ENCODE measurements around the gene STIL. TPM values are rescaled to one million over a fixed set of nuclear protein-coding genes. Genes with fewer than 3 reads are reported as not detected.
A peak's percentile ranks its signal among the peaks of the same experiment; 100 is the strongest.

Gene STIL
- total and polyA plus RNA-seq, 2 donors from 2014 or later: 0.28 to 2.5 TPM

GRCh38 chr1:47334765-47335435 lies 21.0 kb upstream of the STIL start:
- no peaks in the 10 kb centered on the region for H3K36me3 ChIP-seq (ENCODE audit: control insufficient read depth in 2 of 3, insufficient read depth in 3 of 3, low read length in 3 of 3)
- TF ChIP-seq, protein P1, sequence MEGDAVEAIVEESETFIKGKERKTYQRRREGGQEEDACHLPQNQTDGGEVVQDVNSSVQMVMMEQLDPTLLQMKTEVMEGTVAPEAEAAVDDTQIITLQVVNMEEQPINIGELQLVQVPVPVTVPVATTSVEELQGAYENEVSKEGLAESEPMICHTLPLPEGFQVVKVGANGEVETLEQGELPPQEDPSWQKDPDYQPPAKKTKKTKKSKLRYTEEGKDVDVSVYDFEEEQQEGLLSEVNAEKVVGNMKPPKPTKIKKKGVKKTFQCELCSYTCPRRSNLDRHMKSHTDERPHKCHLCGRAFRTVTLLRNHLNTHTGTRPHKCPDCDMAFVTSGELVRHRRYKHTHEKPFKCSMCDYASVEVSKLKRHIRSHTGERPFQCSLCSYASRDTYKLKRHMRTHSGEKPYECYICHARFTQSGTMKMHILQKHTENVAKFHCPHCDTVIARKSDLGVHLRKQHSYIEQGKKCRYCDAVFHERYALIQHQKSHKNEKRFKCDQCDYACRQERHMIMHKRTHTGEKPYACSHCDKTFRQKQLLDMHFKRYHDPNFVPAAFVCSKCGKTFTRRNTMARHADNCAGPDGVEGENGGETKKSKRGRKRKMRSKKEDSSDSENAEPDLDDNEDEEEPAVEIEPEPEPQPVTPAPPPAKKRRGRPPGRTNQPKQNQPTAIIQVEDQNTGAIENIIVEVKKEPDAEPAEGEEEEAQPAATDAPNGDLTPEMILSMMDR (IDR thresholded peaks at IDR 0.05; ENCODE audit: borderline replicate concordance, extremely low read depth, insufficient read depth): no peak
- peak overlapping the region; percentile 97 to 98 for H3K27ac ChIP-seq (ENCODE audit: low read depth in 2 of 2, low read length in 2 of 2)
- DNase-seq (no peak), FAIRE-seq (no peak)
- intact Hi-C loops (cut with DNase I): no loop called here
- H3K9ac ChIP-seq (ENCODE audit: low read length in 3 of 3): peak overlapping the region; percentile 72 to 97 (median 87)
- no peaks in the 10 kb centered on the region for H3K27me3 ChIP-seq (ENCODE audit: control insufficient read depth, insufficient read depth, low read length)
- peaks cover 0 to 14% (median 5%) of the 10 kb centered on the region in 3 donors for H3K4me1 ChIP-seq (ENCODE audit: control insufficient read depth in 2 of 3, insufficient read depth in 2 of 3, low read depth in 1 of 3, low read length in 3 of 3)
- peak overlapping the region; percentile 84 to 90 (median 85) for H3K4me3 ChIP-seq (ENCODE audit: low read length in 3 of 3)
- H3K9me3 ChIP-seq (ENCODE audit: control insufficient read depth in 2 of 3, insufficient read depth in 1 of 3, low read length in 3 of 3): no peaks in the 10 kb centered on the region

DNA sequence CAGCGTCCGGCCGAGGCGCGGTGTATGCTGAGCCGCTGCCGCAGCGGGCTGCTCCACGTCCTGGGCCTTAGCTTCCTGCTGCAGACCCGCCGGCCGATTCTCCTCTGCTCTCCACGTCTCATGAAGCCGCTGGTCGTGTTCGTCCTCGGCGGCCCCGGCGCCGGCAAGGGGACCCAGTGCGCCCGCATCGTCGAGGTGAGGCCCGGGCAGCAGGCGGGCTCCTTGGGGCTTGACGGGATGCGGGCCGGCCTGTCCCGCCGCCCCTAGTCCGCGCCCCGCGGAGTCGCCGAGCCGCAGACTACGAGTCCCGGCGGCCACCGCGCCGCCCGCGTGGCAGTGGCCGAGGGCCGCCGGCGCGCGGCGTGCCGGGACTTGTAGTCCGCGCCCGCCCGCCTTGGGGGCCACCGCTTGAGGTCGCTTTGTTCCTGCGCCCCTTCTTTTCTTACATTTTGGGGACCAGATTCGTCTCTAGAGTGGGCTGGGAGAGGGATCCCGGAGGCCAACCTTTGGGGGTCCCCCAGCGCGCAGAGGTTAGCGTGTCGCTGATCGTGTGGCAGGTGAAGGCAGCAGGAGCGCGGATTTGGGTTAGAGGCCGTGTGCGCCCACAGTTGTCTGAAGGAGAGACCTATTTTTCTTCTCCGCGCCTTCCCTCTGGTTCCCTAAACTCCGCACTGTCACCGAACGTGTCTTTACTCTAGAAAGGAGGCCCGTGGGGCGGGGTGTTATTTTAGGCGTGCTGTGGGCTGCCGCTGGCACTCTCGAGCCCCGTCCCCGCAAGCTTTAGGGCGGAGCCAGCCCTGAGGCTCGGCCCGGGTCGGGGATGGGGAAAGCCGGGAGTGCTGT lies 20.2 kb upstream of the STIL start:
- Histone ChIP-seq H3K27ac (ENCODE audit: low read depth in 2 of 2, low read length in 2 of 2) (peak overlapping the region; percentile 97 to 98), H3K9me3 (ENCODE audit: control insufficient read depth in 2 of 3, insufficient read depth in 1 of 3, low read length in 3 of 3) (no peaks in the 10 kb centered on the region), H3K4me1 (ENCODE audit: control insufficient read depth in 2 of 3, insufficient read depth in 2 of 3, low read depth in 1 of 3, low read length in 3 of 3) (peaks cover 0 to 14% (median 5%) of the 10 kb centered on the region in 3 donors), H3K36me3 (ENCODE audit: control insufficient read depth in 2 of 3, insufficient read depth in 3 of 3, low read length in 3 of 3) (no peaks in the 10 kb centered on the region), H3K4me3 (ENCODE audit: low read length in 3 of 3) (peak overlapping the region; percentile 84 to 90 (median 85)), H3K27me3 (ENCODE audit: control insufficient read depth, insufficient read depth, low read length) (no peaks in the 10 kb centered on the region), H3K9ac (ENCODE audit: low read length in 3 of 3) (peak overlapping the region; percentile 72 to 97 (median 87))
- TF ChIP-seq, protein P1 (IDR thresholded peaks at IDR 0.05; ENCODE audit: borderline replicate concordance, extremely low read depth, insufficient read depth): no peak
- intact Hi-C loops (cut with DNase I): no loop called here
- no peak for FAIRE-seq
- peak; percentile 79 to 94 (median 92) for DNase-seq

GRCh38 chr1:47333578-47333921 lies 19.6 kb upstream of the STIL start, which contains the start of gene CMPK1:
Gene CMPK1 (plus strand): TSS chr1:47333790. CDS start chr1:47333946, 156 bp downstream.
- peak within 1 kb of the TSS; percentile 87 to 98 (median 97) for H3K9ac ChIP-seq (ENCODE audit: low read length in 3 of 3)
- intact Hi-C loops (cut with DNase I): no loop called here
- H3K27ac ChIP-seq (ENCODE audit: low read depth in 2 of 2, low read length in 2 of 2): peak within 1 kb of the TSS; percentile 97 to 98
- H3K9me3 ChIP-seq (ENCODE audit: control insufficient read depth in 2 of 3, insufficient read depth in 1 of 3, low read length in 3 of 3): no peaks in the 10 kb centered on the region
- FAIRE-seq (no peak), DNase-seq (peak; percentile 87 to 94 (median 92))
- H3K36me3 ChIP-seq (ENCODE audit: control insufficient read depth in 2 of 3, insufficient read depth in 3 of 3, low read length in 3 of 3): no peaks in the 10 kb centered on the region
- H3K4me3 ChIP-seq (ENCODE audit: low read length in 3 of 3): peak within 1 kb of the TSS; percentile 90 to 97 (median 91)
- H3K4me1 ChIP-seq (ENCODE audit: control insufficient read depth in 2 of 3, insufficient read depth in 2 of 3, low read depth in 1 of 3, low read length in 3 of 3): peaks cover 0 to 14% (median 5%) of the 10 kb centered on the region in 3 donors
- TF ChIP-seq, protein P1 (IDR thresholded peaks at IDR 0.05; ENCODE audit: borderline replicate concordance, extremely low read depth, insufficient read depth): no peak
- no peaks in the 10 kb centered on the region for H3K27me3 ChIP-seq (ENCODE audit: control insufficient read depth, insufficient read depth, low read length)

Data from kidney (tissue), 14 donors.